Hair follicular keratinocyte (primary cell): ENCODE data around the gene SBSN. TPM values are rescaled to one million over a fixed set of nuclear protein-coding genes. Genes with fewer than 3 reads are reported as not detected.

ENCODE experiments used
- total RNA-seq: library from RNA; depleted of rRNA; stranded (reverse); fragments of >200 nt; gene quantifications from 2 replicates; pipeline ENCODE4 v1.2.3, GENCODE V29; 2015

The SBSN gene
- total RNA-seq = 1.1 and 3.4 TPM in 2 replicates

GRCh38 chr19:35528218-35529038 lies at the start of gene SBSN:
SBSN (minus strand) TSS chr19:35528311; CDS start chr19:35528281, 30 bp downstream.

GRCh38 chr19:35563207-35563829 lies 35.2 kb upstream of the SBSN start, which contains the start of gene ATP4A:
ATP4A (minus strand) TSS chr19:35563658; CDS start chr19:35563629, 29 bp downstream.

GRCh38 chr19:35545001-35545854 lies 17.1 kb upstream of the SBSN start, which contains the start of gene TMEM147:
TMEM147 (plus strand) TSS chr19:35545626; CDS start chr19:35545740, 114 bp downstream.

GRCh38 chr19:35533201-35533821 lies 5.2 kb upstream of the SBSN start, which contains the start of gene GAPDHS:
GAPDHS (plus strand) TSS chr19:35533456; CDS start chr19:35533528, 72 bp downstream.

GRCh38 chr19:35513628-35514281 lies 14.4 kb downstream of the SBSN start, which contains the start of gene DMKN:
DMKN (minus strand) TSS chr19:35513649; CDS start chr19:35513475, 174 bp downstream.

GRCh38 chr19:35490364-35490763 lies 37.7 kb downstream of the SBSN start, which contains the start of gene KRTDAP:
KRTDAP (minus strand) TSS chr19:35490464; CDS start chr19:35490442, 22 bp downstream.

Other genes starting within 250 kb of the SBSN start
- gene HAMP, start 245.8 kb downstream of the SBSN start, total RNA-seq = not detected in 2 replicates
- not detected in 2 replicates for gene MAG, start 236.2 kb downstream of the SBSN start, total RNA-seq
- gene CD22, start 199.1 kb downstream of the SBSN start, total RNA-seq = not detected in 2 replicates
- not detected in 2 replicates for gene FFAR1, start 180.4 kb downstream of the SBSN start, total RNA-seq
- gene FFAR3, start 169.9 kb downstream of the SBSN start, total RNA-seq = not detected in 2 replicates
- gene GPR42, start 157.2 kb downstream of the SBSN start, total RNA-seq = not detected in 2 replicates
- gene FFAR2, start 80.1 kb downstream of the SBSN start, total RNA-seq = not detected in 2 replicates
- 1.4 and 4.2 TPM in 2 replicates for gene KRTDAP, start 37.8 kb downstream of the SBSN start, total RNA-seq
- gene DMKN, start 14.7 kb downstream of the SBSN start, total RNA-seq = 317 and 408 TPM in 2 replicates
- not detected in 2 replicates for gene GAPDHS, start 5.1 kb upstream of the SBSN start, total RNA-seq
- 127 and 137 TPM in 2 replicates for gene TMEM147, start 17.3 kb upstream of the SBSN start, total RNA-seq
- gene ATP4A, start 35.3 kb upstream of the SBSN start, total RNA-seq = not detected in 2 replicates
- not detected in 2 replicates for gene PMIS2, start 57.9 kb upstream of the SBSN start, total RNA-seq
- 11.0 and 13.1 TPM in 2 replicates for gene HAUS5, start 84.4 kb upstream of the SBSN start, total RNA-seq
- gene RBM42, start 100.7 kb upstream of the SBSN start, total RNA-seq = 75.7 and 96.4 TPM in 2 replicates
- gene ETV2, start 113.4 kb upstream of the SBSN start, total RNA-seq = 0.23 and 3.9 TPM in 2 replicates
- 481 and 564 TPM in 2 replicates for gene COX6B1, start 120.0 kb upstream of the SBSN start, total RNA-seq
- gene UPK1A, start 138.2 kb upstream of the SBSN start, total RNA-seq = not detected in 2 replicates
- not detected in 2 replicates for gene ZBTB32, start 176.2 kb upstream of the SBSN start, total RNA-seq
- 6.4 and 13.0 TPM in 2 replicates for gene KMT2B, start 189.7 kb upstream of the SBSN start, total RNA-seq
- 2.3 and 11.4 TPM in 2 replicates for gene IGFLR1, start 214.1 kb upstream of the SBSN start, total RNA-seq
- gene U2AF1L4, start 217.1 kb upstream of the SBSN start, total RNA-seq = 10.5 and 12.1 TPM in 2 replicates
- gene PSENEN, start 217.3 kb upstream of the SBSN start, total RNA-seq = 28.4 and 34.8 TPM in 2 replicates
- gene LIN37, start 220.3 kb upstream of the SBSN start, total RNA-seq = 7.6 and 49.7 TPM in 2 replicates
- gene HSPB6, start 228.7 kb upstream of the SBSN start, total RNA-seq = 0.15 TPM in 1 of 2 replicates, not detected in the other
- 8.4 and 11.7 TPM in 2 replicates for gene PROSER3, start 229.9 kb upstream of the SBSN start, total RNA-seq
- 0.94 and 3.1 TPM in 2 replicates for gene ARHGAP33, start 247.3 kb upstream of the SBSN start, total RNA-seq